Epithelial cell of proximal tubule (primary cell): ENCODE results near the gene FSCN2. TPM values are rescaled to one million over a fixed set of nuclear protein-coding genes. Genes with fewer than 3 reads are reported as not detected.

Source experiments
- DNase-seq: peaks from one replicate; pipeline ENCODE4 v3.0.0-alpha.2; 2011; ENCODE audit warnings: low read depth
- H3K4me3 ChIP-seq: 2 replicates; pipeline ENCODE4 v1.5.1; 2011; ENCODE audit warnings: low read depth, mild to moderate bottlenecking, low read length
- CTCF ChIP-seq: conservative IDR thresholded peaks from 2 replicates; pipeline ENCODE4 v1.5.1; 2012; ENCODE audit warnings: low read depth, mild to moderate bottlenecking, low read length
- total RNA-seq: library from RNA; depleted of rRNA; stranded (reverse); fragments of >200 nt; gene quantifications from 2 replicates; pipeline ENCODE4 v1.2.3, GENCODE V29; 2015

The FSCN2 gene
- total RNA-seq, 1 donor from 2014 or later: not detected

- TF ChIP-seq CTCF: no peak
- no peak overlapping the region for H3K4me3 ChIP-seq
- no peak for DNase-seq
Measured at GRCh38 chr17:81544281-81544974, 16.3 kb downstream of the FSCN2 start.

GRCh38 chr17:81545160-81545949, 17.2 kb downstream of the FSCN2 start:
- no peak for DNase-seq
- no peak overlapping the region for H3K4me3 ChIP-seq
- no peak for TF ChIP-seq CTCF

GRCh38 chr17:81546906-81547613, 18.9 kb downstream of the FSCN2 start:
- TF ChIP-seq CTCF: no peak
- no peak overlapping the region for H3K4me3 ChIP-seq
- no peak for DNase-seq

GRCh38 chr17:81547614-81547982, 19.4 kb downstream of the FSCN2 start:
- no peak for DNase-seq
- TF ChIP-seq CTCF: no peak
- no peak overlapping the region for H3K4me3 ChIP-seq

- no peak for DNase-seq
- no peak for TF ChIP-seq CTCF
- no peak overlapping the region for H3K4me3 ChIP-seq
Measured at GRCh38 chr17:81549031-81549557, 20.9 kb downstream of the FSCN2 start.

- no peak for TF ChIP-seq CTCF
- no peak for DNase-seq
Measured at GRCh38 chr17:81549826-81550225, 21.6 kb downstream of the FSCN2 start.

More at GRCh38 chr17:81549826-81550225, 21.6 kb downstream of the FSCN2 start:
- H3K4me3 ChIP-seq: no peak overlapping the region
